ENCODE results near the gene ARHGEF9.
A peak's percentile ranks its signal among the peaks of the same experiment; 100 is the strongest.

The ARHGEF9 gene

GRCh38 chrX:63713526-63713925 lies 71.5 kb downstream of the ARHGEF9 start:
- no peak for DNase-seq (ENCODE audit: low read depth)
- H3K4me3 ChIP-seq (ENCODE audit: low read depth, low read length): no peak overlapping the region
- TF ChIP-seq CTCF (IDR thresholded peaks at IDR 0.05; ENCODE audit: insufficient read depth, low read depth, low read length, missing control alignments): no peak

GRCh38 chrX:63708801-63709200 lies 76.2 kb downstream of the ARHGEF9 start:
- DNase-seq (ENCODE audit: low read depth): no peak
- H3K4me3 ChIP-seq (ENCODE audit: low read depth, low read length): no peak overlapping the region
- no peak for TF ChIP-seq CTCF (IDR thresholded peaks at IDR 0.05; ENCODE audit: insufficient read depth, low read depth, low read length, missing control alignments)

- no peak overlapping the region for H3K4me3 ChIP-seq (ENCODE audit: low read depth, low read length)
- DNase-seq (ENCODE audit: low read depth): no peak
- TF ChIP-seq CTCF (IDR thresholded peaks at IDR 0.05; ENCODE audit: insufficient read depth, low read depth, low read length, missing control alignments): no peak
Observed at GRCh38 chrX:63702556-63702955, 82.5 kb downstream of the ARHGEF9 start.

- peak; percentile 28 for DNase-seq (ENCODE audit: low read depth)
- peak; percentile 59 for TF ChIP-seq CTCF (IDR thresholded peaks at IDR 0.05; ENCODE audit: insufficient read depth, low read depth, low read length, missing control alignments)
- no peak overlapping the region for H3K4me3 ChIP-seq (ENCODE audit: low read depth, low read length)
Observed at GRCh38 chrX:63686878-63687714, 97.9 kb downstream of the ARHGEF9 start.

- no peak overlapping the region for H3K4me3 ChIP-seq (ENCODE audit: low read depth, low read length)
- TF ChIP-seq CTCF (IDR thresholded peaks at IDR 0.05; ENCODE audit: insufficient read depth, low read depth, low read length, missing control alignments): no peak
- DNase-seq (ENCODE audit: low read depth): no peak
Observed at GRCh38 chrX:63680423-63680822, 104.6 kb downstream of the ARHGEF9 start.

GRCh38 chrX:63679432-63679831 lies 105.6 kb downstream of the ARHGEF9 start:
- DNase-seq (ENCODE audit: low read depth): no peak
- no peak overlapping the region for H3K4me3 ChIP-seq (ENCODE audit: low read depth, low read length)
- TF ChIP-seq CTCF (IDR thresholded peaks at IDR 0.05; ENCODE audit: insufficient read depth, low read depth, low read length, missing control alignments): no peak

- H3K4me3 ChIP-seq (ENCODE audit: low read depth, low read length): no peak overlapping the region
- no peak for TF ChIP-seq CTCF (IDR thresholded peaks at IDR 0.05; ENCODE audit: insufficient read depth, low read depth, low read length, missing control alignments)
- DNase-seq (ENCODE audit: low read depth): peak; percentile 1
Observed at GRCh38 chrX:63675716-63676115, 109.3 kb downstream of the ARHGEF9 start.
